GM12874 (cell line): ENCODE results near the gene WDR90.

Source experiments
- TF ChIP-seq, protein P1 (sequence below): IDR thresholded peaks from 2 replicates; pipeline ENCODE4 v1.5.1; 2011; ENCODE audit warnings: low read depth, mild to moderate bottlenecking, control low read depth, low read length, moderate library complexity; ENCODE audit not compliant: insufficient read depth

WDR90 gene

GRCh38 chr16:708019-708418, 58.9 kb downstream of the WDR90 start:
- TF ChIP-seq, protein P1, sequence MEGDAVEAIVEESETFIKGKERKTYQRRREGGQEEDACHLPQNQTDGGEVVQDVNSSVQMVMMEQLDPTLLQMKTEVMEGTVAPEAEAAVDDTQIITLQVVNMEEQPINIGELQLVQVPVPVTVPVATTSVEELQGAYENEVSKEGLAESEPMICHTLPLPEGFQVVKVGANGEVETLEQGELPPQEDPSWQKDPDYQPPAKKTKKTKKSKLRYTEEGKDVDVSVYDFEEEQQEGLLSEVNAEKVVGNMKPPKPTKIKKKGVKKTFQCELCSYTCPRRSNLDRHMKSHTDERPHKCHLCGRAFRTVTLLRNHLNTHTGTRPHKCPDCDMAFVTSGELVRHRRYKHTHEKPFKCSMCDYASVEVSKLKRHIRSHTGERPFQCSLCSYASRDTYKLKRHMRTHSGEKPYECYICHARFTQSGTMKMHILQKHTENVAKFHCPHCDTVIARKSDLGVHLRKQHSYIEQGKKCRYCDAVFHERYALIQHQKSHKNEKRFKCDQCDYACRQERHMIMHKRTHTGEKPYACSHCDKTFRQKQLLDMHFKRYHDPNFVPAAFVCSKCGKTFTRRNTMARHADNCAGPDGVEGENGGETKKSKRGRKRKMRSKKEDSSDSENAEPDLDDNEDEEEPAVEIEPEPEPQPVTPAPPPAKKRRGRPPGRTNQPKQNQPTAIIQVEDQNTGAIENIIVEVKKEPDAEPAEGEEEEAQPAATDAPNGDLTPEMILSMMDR: no peak

DNA sequence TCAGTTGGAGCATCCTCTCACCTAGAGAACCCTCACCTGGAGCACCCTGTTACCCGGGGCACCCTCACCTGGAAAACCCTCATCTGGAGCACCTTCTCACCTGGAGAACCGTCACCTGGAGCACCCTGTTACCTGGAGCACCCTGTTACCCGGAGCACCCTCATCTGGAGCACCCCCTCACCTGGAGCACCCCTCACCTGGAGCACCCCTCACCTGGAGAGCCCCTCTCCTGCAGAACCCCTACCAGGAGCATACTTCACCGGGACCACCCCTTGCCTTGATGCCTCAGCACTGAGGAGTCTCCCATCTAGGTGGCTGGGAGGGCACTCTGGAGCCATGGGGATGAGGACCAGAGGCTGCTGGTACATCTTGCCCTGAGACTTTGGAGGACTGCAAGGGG, 59.8 kb downstream of the WDR90 start:
- TF ChIP-seq, protein P1: no peak

DNA sequence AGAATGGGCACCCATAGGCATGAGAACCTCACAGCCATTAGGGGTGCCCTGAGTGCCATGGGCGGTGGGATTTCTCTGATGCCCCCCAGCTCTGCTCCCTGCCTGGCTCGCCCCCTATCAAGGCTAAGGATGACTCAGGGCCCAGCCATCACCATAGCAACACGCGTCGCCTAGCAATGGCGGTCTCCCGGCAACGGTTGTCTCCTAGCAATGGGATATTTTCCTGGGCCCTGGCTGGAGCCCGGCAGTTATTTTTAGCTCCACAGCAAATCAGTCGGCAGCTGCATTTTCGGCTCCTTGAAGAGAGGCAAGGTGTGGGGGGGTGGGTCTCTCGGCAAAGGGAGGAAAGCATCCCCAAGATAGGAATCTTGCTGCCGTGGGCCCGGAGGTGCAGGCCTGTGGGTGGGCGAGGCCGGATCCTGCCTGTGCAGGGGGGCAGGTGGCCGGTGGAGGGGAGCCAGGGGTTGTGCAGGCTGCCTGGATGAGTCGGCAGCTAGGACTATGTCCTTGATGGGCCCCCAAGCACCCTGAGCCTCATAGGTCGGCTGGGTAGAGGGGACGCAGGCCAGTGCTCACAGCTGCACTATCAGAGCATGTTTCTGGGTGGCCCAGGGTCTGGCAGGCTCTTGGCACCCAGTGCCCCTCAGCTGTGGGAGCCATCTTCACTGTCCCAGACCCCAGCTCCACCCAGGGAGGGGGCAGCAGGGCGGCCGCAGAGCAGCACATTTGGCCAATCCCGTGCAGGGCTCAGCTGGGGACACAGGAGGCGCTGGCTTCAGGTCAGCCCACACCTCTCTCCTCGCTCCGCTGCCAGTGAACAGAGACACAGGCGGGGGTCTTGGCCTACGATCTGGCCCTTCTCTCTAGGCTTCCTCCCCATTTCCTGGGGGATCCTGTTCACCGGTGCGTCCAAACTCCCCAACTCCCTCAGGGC, 60.7 kb downstream of the WDR90 start:
- TF ChIP-seq, protein P1: no peak

- TF ChIP-seq, protein P1: no peak
Observed at GRCh38 chr16:710500-711075, 61.4 kb downstream of the WDR90 start.

- TF ChIP-seq, protein P1: no peak
Observed at GRCh38 chr16:711084-711483, 61.9 kb downstream of the WDR90 start.

GRCh38 chr16:711548-712320, 62.6 kb downstream of the WDR90 start:
- TF ChIP-seq, protein P1: peak; percentile 99

- TF ChIP-seq, protein P1: peak; percentile 38; the same call in 1 of the 2 replicates
Observed at GRCh38 chr16:712740-713250, 63.6 kb downstream of the WDR90 start.
